Neutrophil (primary cell): ENCODE measurements around the gene PAN2.

Experiments used
- H3K27ac ChIP-seq: fragments of 200-600 bp; sonication (generic); 2 replicates; pipeline ENCODE4 v1.5.1; 2016; ENCODE audit warnings: mild to moderate bottlenecking, moderate library complexity
- H3K27me3 ChIP-seq: fragments of 200-600 bp; sonication (generic); 2 replicates; pipeline ENCODE4 v1.6.0; 2016; ENCODE audit warnings: mild to moderate bottlenecking
- H3K36me3 ChIP-seq: fragments of 200-600 bp; sonication (generic); 2 replicates; pipeline ENCODE4 v1.5.1; 2017
- H3K4me1 ChIP-seq, 2 experiments: fragments of 200-600 bp in 1 of 2; sonication (generic) in 1 of 2; 1 replicate in 1 of 2; 2 replicates in 1 of 2; pipeline versions ENCODE4 v1.5.1 to v1.6.1; 2013 to 2016; ENCODE audit warnings: low read depth in 1 of 2, low read length in 1 of 2, mild to moderate bottlenecking in 1 of 2, moderate library complexity in 1 of 2; ENCODE audit not compliant: control insufficient read depth in 1 of 2, insufficient read depth in 1 of 2
- H3K4me3 ChIP-seq, 2 experiments: fragments of 200-600 bp in 1 of 2; sonication (generic) in 1 of 2; 1 replicate in 1 of 2; 2 replicates in 1 of 2; pipeline ENCODE4 v1.5.1; 2013 to 2016; ENCODE audit warnings: low read depth in 1 of 2, low read length in 1 of 2, mild to moderate bottlenecking in 1 of 2, moderate library complexity in 1 of 2
- H3K9me3 ChIP-seq: fragments of 200-600 bp; sonication (generic); 2 replicates; pipeline ENCODE4 v1.5.1; 2016
- TF ChIP-seq, protein P1 (sequence below): fragments of 200-600 bp; sonication (generic); IDR thresholded peaks from 2 replicates; pipeline ENCODE4 v1.5.1; 2016; ENCODE audit warnings: antibody characterized with exemption

The PAN2 gene, protein sequence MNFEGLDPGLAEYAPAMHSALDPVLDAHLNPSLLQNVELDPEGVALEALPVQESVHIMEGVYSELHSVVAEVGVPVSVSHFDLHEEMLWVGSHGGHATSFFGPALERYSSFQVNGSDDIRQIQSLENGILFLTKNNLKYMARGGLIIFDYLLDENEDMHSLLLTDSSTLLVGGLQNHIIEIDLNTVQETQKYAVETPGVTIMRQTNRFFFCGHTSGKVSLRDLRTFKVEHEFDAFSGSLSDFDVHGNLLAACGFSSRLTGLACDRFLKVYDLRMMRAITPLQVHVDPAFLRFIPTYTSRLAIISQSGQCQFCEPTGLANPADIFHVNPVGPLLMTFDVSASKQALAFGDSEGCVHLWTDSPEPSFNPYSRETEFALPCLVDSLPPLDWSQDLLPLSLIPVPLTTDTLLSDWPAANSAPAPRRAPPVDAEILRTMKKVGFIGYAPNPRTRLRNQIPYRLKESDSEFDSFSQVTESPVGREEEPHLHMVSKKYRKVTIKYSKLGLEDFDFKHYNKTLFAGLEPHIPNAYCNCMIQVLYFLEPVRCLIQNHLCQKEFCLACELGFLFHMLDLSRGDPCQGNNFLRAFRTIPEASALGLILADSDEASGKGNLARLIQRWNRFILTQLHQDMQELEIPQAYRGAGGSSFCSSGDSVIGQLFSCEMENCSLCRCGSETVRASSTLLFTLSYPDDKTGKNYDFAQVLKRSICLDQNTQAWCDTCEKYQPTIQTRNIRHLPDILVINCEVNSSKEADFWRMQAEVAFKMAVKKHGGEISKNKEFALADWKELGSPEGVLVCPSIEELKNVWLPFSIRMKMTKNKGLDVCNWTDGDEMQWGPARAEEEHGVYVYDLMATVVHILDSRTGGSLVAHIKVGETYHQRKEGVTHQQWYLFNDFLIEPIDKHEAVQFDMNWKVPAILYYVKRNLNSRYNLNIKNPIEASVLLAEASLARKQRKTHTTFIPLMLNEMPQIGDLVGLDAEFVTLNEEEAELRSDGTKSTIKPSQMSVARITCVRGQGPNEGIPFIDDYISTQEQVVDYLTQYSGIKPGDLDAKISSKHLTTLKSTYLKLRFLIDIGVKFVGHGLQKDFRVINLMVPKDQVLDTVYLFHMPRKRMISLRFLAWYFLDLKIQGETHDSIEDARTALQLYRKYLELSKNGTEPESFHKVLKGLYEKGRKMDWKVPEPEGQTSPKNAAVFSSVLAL

GRCh38 chr12:56333679-56334489 is at the start of gene PAN2:
Gene PAN2, minus strand, starts transcription at chr12:56334000. Its CDS starts 906 bp downstream, at chr12:56333094.
- TF ChIP-seq, protein P1, sequence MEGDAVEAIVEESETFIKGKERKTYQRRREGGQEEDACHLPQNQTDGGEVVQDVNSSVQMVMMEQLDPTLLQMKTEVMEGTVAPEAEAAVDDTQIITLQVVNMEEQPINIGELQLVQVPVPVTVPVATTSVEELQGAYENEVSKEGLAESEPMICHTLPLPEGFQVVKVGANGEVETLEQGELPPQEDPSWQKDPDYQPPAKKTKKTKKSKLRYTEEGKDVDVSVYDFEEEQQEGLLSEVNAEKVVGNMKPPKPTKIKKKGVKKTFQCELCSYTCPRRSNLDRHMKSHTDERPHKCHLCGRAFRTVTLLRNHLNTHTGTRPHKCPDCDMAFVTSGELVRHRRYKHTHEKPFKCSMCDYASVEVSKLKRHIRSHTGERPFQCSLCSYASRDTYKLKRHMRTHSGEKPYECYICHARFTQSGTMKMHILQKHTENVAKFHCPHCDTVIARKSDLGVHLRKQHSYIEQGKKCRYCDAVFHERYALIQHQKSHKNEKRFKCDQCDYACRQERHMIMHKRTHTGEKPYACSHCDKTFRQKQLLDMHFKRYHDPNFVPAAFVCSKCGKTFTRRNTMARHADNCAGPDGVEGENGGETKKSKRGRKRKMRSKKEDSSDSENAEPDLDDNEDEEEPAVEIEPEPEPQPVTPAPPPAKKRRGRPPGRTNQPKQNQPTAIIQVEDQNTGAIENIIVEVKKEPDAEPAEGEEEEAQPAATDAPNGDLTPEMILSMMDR: peak; percentile 27
- Histone ChIP-seq H3K4me3 (peak within 1 kb of the TSS; percentile 75 to 90), H3K4me1 (peaks cover 24 to 25% of the 10 kb centered on the region in 2 experiments), H3K27ac (peak within 1 kb of the TSS; percentile 87), H3K9me3 (no peaks in the 10 kb centered on the region), H3K36me3 (no peaks in the 10 kb centered on the region), H3K27me3 (no peaks in the 10 kb centered on the region)

DNA sequence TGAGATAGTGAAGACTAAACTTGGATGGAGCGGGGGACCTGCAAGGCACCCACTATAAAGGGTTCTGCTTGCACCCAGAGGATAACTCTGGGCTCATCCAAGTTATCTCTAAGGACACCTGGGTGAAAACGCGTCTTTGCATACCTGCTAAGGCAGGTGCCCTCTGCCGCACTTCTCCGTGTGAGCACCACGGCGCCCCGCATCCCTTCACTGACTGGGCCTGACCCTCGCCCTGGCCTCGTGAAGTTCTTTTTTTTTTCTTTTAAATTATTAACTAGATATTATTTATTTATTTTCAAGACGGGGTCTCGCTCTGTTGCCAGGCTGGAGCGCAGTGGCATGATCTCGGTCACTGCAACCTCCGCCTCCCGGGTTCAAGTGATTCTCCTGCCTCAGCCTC is 48.8 kb upstream of the PAN2 start:
- H3K4me3 ChIP-seq: no peak overlapping the region
- H3K27me3 ChIP-seq: no peaks in the 10 kb centered on the region
- TF ChIP-seq, protein P1: no peak
- no peak overlapping the region for H3K27ac ChIP-seq
- no peaks in the 10 kb centered on the region for H3K36me3 ChIP-seq
- H3K9me3 ChIP-seq: no peaks in the 10 kb centered on the region
- H3K4me1 ChIP-seq: no peaks in the 10 kb centered on the region

GRCh38 chr12:56377989-56378316 is 44.2 kb upstream of the PAN2 start:
- H3K9me3 ChIP-seq: no peaks in the 10 kb centered on the region
- H3K27me3 ChIP-seq: no peaks in the 10 kb centered on the region
- TF ChIP-seq, protein P1: no peak
- no peaks in the 10 kb centered on the region for H3K36me3 ChIP-seq
- peaks cover 10 to 17% of the 10 kb centered on the region in 2 experiments for H3K4me1 ChIP-seq
- H3K4me3 ChIP-seq: no peak overlapping the region
- H3K27ac ChIP-seq: no peak overlapping the region

DNA sequence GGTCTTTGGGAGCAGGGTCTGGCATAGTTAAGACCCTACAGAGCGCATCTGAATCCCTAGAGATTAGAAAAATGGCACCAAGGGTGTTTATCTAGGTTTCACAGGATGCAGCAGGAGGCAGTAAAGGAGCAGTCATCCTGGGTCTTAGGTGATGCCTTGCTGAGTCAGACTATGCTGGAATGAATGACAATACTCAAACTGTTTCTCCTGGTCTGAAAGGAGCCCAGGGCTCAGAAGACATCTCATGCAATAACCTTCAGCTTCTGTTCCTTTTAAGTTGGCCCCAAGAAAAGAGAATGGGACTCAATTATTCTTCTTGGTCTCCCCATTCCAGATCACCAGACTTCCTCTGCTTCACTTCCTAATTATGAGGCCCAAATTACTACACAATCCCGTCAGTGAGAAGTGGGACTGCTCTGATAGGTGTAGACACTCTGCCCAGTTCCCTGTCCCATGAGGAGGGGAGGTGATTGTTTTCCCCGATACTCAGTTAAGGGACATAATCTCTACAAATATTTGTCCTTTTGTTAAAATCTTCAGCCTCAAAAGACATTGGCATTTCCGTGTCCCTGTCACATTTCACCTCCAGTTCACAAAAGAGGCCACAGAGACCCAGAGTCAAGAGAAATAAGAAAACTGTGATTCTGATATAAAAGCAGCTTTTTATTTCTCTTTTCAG is 43.6 kb upstream of the PAN2 start:
- H3K4me3 ChIP-seq: no peak overlapping the region
- H3K27me3 ChIP-seq: no peaks in the 10 kb centered on the region
- no peaks in the 10 kb centered on the region for H3K9me3 ChIP-seq
- H3K4me1 ChIP-seq: peaks cover 10 to 17% of the 10 kb centered on the region in 2 experiments
- no peak overlapping the region for H3K27ac ChIP-seq
- TF ChIP-seq, protein P1: no peak
- H3K36me3 ChIP-seq: no peaks in the 10 kb centered on the region
